G401.6 (cell line): ENCODE results near the gene LCP2.

Experiments
- FAIRE-seq: peaks from 2 replicates; lab custom pipeline; 2012; peaks lifted over from hg19 to GRCh38; lab: Jason Lieb, UNC

LCP2 gene

GRCh38 chr5:170216257-170216864 lies 81.2 kb downstream of the LCP2 start:
- no peak for FAIRE-seq

- FAIRE-seq = no peak
Measured at GRCh38 chr5:170211575-170212334, 85.8 kb downstream of the LCP2 start.

- FAIRE-seq = no peak
Measured at GRCh38 chr5:170206958-170207357, 90.6 kb downstream of the LCP2 start.

GRCh38 chr5:170206216-170206615 lies 91.4 kb downstream of the LCP2 start:
- FAIRE-seq = no peak

GRCh38 chr5:170204202-170204601 lies 93.4 kb downstream of the LCP2 start:
- FAIRE-seq = no peak

- no peak for FAIRE-seq
Measured at GRCh38 chr5:170202117-170202516, 95.5 kb downstream of the LCP2 start.

GRCh38 chr5:170201311-170201710 lies 96.3 kb downstream of the LCP2 start:
- FAIRE-seq = no peak

- FAIRE-seq = no peak
Measured at GRCh38 chr5:170200876-170201275, 96.7 kb downstream of the LCP2 start.
